ENCODE data around the gene POU3F1.

The POU3F1 gene

GRCh38 chr1:38006008-38006828, 40.4 kb downstream of the POU3F1 start:
- DNase-seq (ENCODE audit: low read depth in 2 of 2, low spot score in 1 of 2) = no peak

GRCh38 chr1:38005195-38006007, 41.2 kb downstream of the POU3F1 start, which contains the start of gene FHL3:
TSS of gene FHL3 (minus strand) at chr1:38005514. CDS start at chr1:37999412, 6,102 bp downstream.
- DNase-seq (ENCODE audit: low read depth in 2 of 2, low spot score in 1 of 2) = no peak

DNA sequence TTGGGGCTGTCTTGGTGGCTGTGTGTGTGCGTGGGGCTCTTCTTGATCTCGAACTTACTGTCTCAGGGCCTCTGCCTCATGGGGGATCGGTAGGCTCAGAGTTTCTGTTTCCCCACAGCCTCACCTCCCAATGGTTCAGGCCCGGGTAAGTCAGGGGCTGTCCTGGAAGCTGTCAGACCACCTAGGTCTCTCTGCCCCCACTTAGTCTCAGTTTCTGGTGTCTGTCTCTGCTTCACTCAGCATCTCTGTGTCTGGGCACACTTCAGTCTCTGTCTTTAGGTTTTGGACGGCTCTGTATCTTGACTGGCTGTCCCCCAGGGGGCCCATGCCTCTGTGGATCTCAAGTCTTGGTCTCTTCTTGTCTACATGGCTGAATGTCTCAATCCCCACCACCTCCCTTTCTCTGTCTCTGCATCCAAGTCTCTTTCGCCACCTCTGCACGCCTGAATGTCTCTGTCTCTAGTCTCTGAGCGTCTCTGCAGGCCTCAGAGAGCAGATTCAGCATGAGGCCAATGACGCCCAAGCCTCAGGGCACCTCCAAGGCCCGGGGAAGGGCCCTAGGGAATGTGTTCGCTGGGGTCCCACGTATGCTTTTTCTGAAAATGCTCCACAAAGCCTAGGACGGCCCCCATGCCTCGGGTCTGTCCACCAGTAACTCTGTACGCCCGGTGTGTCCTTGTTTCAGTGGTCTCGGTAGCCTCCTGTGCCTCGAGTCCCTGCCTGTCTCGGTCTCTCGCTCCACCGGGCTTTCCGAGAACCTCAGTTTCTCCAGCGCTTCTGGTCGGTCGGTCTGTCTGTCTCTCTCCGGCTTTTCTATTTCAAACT, 42.1 kb downstream of the POU3F1 start:
- no peak for DNase-seq (ENCODE audit: low read depth in 2 of 2, low spot score in 1 of 2)

- DNase-seq (ENCODE audit: low read depth in 2 of 2, low spot score in 1 of 2) = no peak
These were observed 43.0 kb downstream of the POU3F1 start for GRCh38 chr1:38003261-38004250.

GRCh38 chr1:38000529-38001455, 45.8 kb downstream of the POU3F1 start:
- DNase-seq (ENCODE audit: low read depth in 2 of 2, low spot score in 1 of 2) = no peak

- no peak for DNase-seq (ENCODE audit: low read depth in 2 of 2, low spot score in 1 of 2)
These were observed 46.4 kb downstream of the POU3F1 start for GRCh38 chr1:38000233-38000528.

- DNase-seq (ENCODE audit: low read depth in 2 of 2, low spot score in 1 of 2) = no peak
These were observed 47.0 kb downstream of the POU3F1 start for GRCh38 chr1:37999430-38000232.

DNA sequence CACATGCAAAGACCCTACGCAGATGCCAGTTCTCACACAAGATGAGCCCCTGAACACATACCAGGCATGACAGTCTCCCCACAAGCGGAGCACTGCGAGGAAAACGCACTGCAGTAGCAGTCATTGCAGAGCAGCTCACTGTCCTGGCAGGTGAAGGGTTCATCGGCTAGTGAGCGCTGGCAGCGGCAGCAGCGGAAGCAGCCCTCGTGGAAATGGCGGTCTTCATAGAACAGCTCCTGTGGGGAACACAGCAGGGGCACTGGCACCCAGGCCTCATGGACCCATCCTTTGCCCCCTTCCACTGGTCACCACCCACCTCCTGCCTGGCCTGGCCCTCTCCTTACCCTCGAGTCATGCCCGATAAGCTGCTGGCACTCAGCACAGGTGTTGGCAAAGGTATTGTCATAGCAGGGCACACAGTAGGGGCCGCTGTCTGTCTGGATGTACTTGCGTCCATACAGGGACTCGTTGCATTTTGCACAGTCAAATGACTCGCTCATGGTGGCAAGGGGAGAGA, 47.6 kb downstream of the POU3F1 start:
- DNase-seq (ENCODE audit: low read depth in 2 of 2, low spot score in 1 of 2) = no peak

DNA sequence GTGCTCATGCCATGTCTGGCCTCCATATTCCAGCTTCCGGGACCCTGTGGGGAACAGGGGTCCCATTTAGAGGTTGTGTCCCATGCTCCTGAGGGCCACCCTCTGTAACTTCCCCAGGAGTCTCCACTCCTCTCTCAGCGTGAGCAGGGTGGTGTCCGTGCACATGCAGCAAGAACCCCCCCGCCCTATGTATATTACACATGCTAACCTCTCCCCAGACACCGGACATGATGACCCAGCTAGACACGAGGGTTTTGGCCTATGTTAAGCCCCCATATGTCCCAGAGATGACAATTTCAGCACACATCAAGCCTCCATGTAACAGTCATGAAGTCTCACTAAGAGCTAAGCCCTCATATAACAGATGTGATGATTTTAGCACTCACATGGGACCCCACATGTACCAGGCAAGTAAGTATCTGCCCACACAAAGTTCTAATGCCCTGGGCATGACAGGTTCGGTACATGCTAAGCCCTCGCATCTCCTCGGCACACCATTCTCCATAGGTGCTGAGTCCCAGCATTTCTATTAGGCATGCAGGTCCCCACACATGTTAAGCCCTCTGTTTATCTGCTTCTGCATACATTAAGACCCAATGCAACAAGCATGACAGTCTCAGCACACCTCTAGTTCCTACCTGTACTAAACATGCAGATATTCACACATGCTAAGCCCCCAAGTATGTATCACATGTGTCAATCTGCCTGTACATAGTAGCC, 48.3 kb downstream of the POU3F1 start:
- DNase-seq (ENCODE audit: low read depth in 2 of 2, low spot score in 1 of 2) = no peak

DNA sequence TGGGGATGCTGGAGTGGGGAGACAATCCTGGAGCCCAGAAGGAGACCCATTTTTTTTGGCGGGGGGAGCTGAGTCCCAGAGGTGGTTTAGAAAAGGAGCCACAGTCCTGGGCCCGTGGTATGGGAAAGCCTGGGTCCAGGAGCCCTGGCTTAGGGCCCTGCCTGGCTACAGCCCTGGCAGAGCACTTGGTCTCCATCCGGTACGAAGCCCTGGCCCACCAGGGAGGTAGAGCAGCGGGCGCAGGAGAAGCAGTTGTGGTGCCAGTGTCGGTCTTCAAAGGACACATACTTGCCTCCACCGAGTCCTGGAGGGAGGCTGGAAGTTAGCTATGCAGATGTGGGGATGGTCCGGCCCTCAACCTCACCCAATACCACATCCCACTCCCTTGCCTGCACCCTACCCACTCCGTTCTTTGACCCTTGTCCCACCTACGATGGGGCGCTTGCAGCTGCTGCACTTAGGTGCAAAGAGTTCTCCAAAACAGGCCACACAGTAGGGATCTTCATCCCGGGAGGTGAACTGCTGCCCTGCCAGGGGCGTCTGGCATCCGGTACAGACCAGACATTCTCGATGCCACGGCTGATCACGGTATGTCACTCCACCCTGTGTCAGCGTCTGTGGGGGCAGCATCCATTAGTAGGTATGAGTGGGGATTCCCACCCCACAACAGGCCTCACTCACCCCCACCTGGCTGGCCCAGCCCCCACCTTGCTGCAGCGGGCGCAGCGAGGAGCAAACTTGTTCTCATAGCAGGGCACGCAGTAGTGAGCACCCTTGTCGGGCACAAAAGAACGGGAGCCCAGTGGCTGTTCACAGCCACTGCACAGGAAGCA, 49.1 kb downstream of the POU3F1 start:
- no peak for DNase-seq (ENCODE audit: low read depth in 2 of 2, low spot score in 1 of 2)

- DNase-seq (ENCODE audit: low read depth in 2 of 2, low spot score in 1 of 2) = no peak
These were observed 50.7 kb downstream of the POU3F1 start for GRCh38 chr1:37995751-37996345.

GRCh38 chr1:37994886-37995566, 51.6 kb downstream of the POU3F1 start:
- DNase-seq (ENCODE audit: low read depth in 2 of 2, low spot score in 1 of 2) = no peak

Measured in stimulated activated CD8-positive, alpha-beta memory T cell treated with anti-CD3 and anti-CD28 coated beads, Interleukin-4, amount 100 ng/mL, for 1 hour (primary cell).